Renal cortex interstitium (tissue), 15 donors: Measurements from ENCODE around the gene GMPPA. TPM values are rescaled to one million over a fixed set of nuclear protein-coding genes. Genes with fewer than 3 reads are reported as not detected.

Experiments used
- DNase-seq, 11 donors: peaks; one replicate each; pipeline ENCODE4 v3.0.0-alpha.2; 2013; ENCODE audit warnings: low read depth in 9 of 11, low spot score in 4 of 11; ENCODE audit errors: extremely low read depth in 1 of 11
- long read RNA-seq, 16 experiments: transcript quantifications; one replicate each; lab custom pipeline, GENCODE V29; 2026
- polyA plus RNA-seq, 3 donors: library from polyadenylated mRNA; unstranded; fragments of 120-200 nt; gene quantifications; one replicate each; pipeline ENCODE4 v1.2.1, GENCODE V29; 2013; ENCODE audit not compliant: insufficient read length in 3 of 3

Gene GMPPA
- polyA plus RNA-seq = 10 to 100 TPM; 33.5 to 36.8 (median 34.1) TPM
- long read RNA-seq, donor 1, partial matches to known transcripts = 0 of 4 reads
- long read RNA-seq, donor 1, other reads (novel, unspliced or antisense) = 0 of 4 reads
- long read RNA-seq, donor 2, partial matches to known transcripts = 5 of 9 reads
- long read RNA-seq, donor 2, other reads (novel, unspliced or antisense) = 0 of 9 reads
- long read RNA-seq, donor 3, transcript GMPPA-201 (13 exons, 1,544 nt) = major isoform, 7 of 13 reads
- long read RNA-seq, donor 3, partial matches to known transcripts = 5 of 13 reads
- long read RNA-seq, donor 3, other reads (novel, unspliced or antisense) = 0 of 13 reads
- long read RNA-seq, donor 4, transcript GMPPA-201 (13 exons, 1,544 nt) = major isoform, 5 of 19 reads
- long read RNA-seq, donor 4, partial matches to known transcripts = 8 of 19 reads
- long read RNA-seq, donor 4, other reads (novel, unspliced or antisense) = 0 of 19 reads
- long read RNA-seq, donor 5 = 0 reads
- long read RNA-seq, donor 6, partial matches to known transcripts = 0 of 3 reads
- long read RNA-seq, donor 6, other reads (novel, unspliced or antisense) = 0 of 3 reads
- long read RNA-seq, donor 7, partial matches to known transcripts = 6 of 9 reads
- long read RNA-seq, donor 7, other reads (novel, unspliced or antisense) = 0 of 9 reads
- long read RNA-seq, donor 8, partial matches to known transcripts = 16 of 22 reads
- long read RNA-seq, donor 8, other reads (novel, unspliced or antisense) = 0 of 22 reads
- long read RNA-seq, donor 9, partial matches to known transcripts = 0 of 4 reads
- long read RNA-seq, donor 9, other reads (novel, unspliced or antisense) = 0 of 4 reads
- long read RNA-seq, donor 10, partial matches to known transcripts = 0 of 8 reads
- long read RNA-seq, donor 10, other reads (novel, unspliced or antisense) = 0 of 8 reads
- long read RNA-seq, donor 11, partial matches to known transcripts = 0 of 5 reads
- long read RNA-seq, donor 11, other reads (novel, unspliced or antisense) = 0 of 5 reads
- long read RNA-seq, donor 12, partial matches to known transcripts = 0 of 1 reads
- long read RNA-seq, donor 12, other reads (novel, unspliced or antisense) = 0 of 1 reads
- long read RNA-seq, donor 13, partial matches to known transcripts = 12 of 19 reads
- long read RNA-seq, donor 13, other reads (novel, unspliced or antisense) = 0 of 19 reads
- long read RNA-seq, donor 14, partial matches to known transcripts = 0 of 5 reads
- long read RNA-seq, donor 14, other reads (novel, unspliced or antisense) = 0 of 5 reads
- long read RNA-seq, donor 15, partial matches to known transcripts = 0 of 3 reads
- long read RNA-seq, donor 15, other reads (novel, unspliced or antisense) = 0 of 3 reads
- long read RNA-seq, donor 16, transcript GMPPA-201 (13 exons, 1,544 nt) = major isoform, 10 of 31 reads
- long read RNA-seq, donor 16, transcript GMPPA-204 (13 exons, 1,501 nt) = minor isoform, 8 of 31 reads
- long read RNA-seq, donor 16, partial matches to known transcripts = 11 of 31 reads
- long read RNA-seq, donor 16, other reads (novel, unspliced or antisense) = 0 of 31 reads

- DNase-seq = peak; percentile 93 to 98 (median 96)
Measured at GRCh38 chr2:219498280-219499057, at the start of gene GMPPA. GMPPA (plus strand) TSS chr2:219498891; CDS start chr2:219499976, 1,085 bp downstream.

GRCh38 chr2:219449609-219450008 is 49.1 kb upstream of the GMPPA start:
- no peak for DNase-seq

DNA sequence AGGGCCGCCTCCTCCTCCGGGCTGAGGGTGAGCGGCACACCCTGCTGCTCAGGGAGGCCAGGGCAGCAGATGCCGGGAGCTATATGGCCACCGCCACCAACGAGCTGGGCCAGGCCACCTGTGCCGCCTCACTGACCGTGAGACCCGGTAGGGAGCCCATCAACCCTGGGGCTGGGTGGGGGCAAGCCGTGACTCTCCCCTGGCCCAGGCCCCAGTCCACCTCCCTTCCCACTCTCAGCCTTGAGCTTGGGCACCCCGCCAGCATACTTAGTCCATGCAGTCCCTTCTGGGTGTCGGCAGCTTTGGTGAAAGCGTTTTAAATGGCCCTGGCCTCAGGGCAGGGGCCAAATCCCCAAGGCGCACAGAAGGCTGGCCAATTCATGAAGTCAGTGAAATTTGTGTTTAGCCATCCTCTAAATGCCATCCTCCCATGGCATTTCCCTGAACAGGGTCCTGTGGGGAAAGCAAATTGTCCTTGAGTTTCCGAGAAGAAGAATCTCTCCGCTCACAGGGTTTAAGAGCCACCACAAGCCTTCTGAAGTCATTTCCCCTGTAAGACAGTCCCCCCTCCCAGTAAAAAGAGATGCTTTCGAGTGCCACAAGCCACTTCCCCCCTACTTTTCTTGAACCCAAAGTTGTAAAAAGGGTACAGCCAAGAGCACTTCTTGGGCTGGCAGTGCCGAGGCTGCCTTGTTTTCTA is 46.9 kb upstream of the GMPPA start:
- DNase-seq = no peak

DNA sequence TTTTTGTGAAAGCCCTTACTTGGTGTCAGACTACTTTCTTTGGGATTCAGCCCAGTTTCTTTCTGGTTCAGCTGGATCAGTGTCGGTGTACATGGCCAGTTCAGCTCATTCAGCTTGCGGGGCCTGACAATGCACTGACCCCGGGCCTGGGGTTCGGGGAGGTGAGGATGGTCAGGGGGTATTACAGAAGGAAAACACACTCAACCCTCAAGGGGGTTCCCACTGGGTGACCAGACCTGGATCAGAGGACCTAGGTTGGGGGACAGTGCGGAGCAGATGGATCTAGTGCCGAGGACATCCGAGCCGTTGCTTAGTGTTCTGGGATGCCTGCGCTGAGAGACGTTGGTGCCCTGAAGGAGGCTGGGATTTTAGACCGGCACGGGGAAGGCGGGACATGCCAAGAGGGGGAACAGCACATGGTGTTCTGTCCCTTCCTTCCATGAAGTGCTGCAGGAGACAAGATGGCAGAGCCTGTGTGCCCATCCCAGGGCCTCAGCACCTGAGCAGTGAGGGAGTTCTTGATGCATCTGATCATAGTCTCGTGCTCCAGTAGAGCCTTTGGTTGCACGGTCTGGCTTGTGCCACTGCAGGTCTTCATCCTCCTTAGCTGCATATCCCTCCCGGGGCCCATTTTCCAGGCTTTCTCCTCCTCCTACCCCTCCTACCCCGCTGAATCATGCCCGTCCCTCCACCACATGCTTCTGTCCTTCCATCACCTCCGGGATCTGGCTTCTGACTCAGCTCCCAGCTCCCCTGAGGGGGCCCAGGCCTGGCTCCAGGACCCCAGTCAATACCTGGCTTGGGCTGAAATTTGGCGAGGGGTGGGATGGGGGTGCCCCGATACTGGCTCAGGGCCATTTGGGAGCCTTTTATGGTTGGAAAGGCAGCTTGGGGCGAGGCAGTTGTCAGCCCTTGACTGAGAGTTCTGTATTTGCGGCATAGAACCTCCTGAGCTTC is 46.1 kb upstream of the GMPPA start:
- DNase-seq = no peak

GRCh38 chr2:219453671-219454590 is 44.8 kb upstream of the GMPPA start:
- no peak for DNase-seq

GRCh38 chr2:219455581-219455980 is 43.1 kb upstream of the GMPPA start:
- no peak for DNase-seq

- DNase-seq = no peak
Measured at GRCh38 chr2:219457784-219458369, 40.8 kb upstream of the GMPPA start.

DNA sequence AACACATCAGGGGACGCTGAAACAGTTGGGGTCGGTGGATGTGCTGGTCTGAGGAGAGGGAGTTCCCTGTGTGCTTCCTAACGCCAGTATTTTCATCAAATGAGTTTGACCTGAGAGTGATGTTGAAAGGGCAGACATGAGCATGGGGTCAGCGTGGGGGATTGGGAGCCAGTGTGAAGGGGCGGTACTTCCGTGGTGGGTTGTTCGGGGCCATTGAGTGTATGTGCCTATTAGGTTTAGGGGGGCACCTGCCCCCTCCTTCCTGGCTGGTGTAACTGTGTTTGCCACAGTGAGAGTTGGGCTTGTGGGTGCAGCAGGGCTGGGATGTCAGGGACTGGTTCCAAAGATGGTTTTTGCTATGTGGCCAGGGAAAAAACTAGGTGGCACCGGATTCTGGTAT is 39.7 kb upstream of the GMPPA start:
- no peak for DNase-seq

DNA sequence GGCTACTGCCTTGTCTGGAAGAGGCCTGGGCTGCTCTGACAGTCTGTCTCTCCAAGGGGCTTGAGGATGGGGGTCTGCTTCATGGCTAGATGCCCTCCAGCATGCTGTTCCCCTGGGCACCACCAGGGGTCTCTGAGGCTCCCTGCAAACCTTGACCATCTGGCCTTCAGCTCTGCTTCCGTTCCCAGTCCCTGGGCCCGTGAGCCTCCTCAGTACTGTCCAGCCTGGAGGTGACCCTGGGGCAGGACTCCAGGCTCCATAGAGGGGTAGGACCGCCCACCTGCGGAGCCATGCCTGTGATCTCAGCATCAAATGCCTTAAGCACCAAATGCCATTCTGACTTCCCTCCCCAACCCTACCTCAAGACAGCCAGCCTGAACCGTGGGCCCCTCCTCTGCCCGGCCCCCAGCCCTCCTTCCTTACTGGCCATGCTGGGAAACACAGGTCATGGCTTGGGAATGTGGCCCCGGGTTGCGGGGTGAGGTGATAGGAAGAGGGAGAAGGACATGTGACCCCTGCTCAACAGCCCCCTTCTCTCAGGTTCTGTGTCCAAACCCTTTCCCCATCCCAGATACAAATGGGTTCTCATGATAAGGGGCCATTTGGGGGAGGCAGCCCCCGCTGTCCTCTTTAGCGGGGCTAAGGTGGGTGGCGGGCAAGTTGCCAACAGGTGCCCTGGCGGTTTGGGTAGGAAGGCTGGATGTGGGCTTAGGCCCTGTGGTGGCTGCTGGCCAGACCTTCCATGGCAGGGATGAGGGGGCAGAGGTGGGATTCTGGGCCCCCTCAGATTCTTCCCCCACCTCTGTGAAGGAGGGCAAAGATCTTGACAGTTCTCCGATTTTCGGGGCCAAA is 39.0 kb upstream of the GMPPA start:
- no peak for DNase-seq

DNA sequence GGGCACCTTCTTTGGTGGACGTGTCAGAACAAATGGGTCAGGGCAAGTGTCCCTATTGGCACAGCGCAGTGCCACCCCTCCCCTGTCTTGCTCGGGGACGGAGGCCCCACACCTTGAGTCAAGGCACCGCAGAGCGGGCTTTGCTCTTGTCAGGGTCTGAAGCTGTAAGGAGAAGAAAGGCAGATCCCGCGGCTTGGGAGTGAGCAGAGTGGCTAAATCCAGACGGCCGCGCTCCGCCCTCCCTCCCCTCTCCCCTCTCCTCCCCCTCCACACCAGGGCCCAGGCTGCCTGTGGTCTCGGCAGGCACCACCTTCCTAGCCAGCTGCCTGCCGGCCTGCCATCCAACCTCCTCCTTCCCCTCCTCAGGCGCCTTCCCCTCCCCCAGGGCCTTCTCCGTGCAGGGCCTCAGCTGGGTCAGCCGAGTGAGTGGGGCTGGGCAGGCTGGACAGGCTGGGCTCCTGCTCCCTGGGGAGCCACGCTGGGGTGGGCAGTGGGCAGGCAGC is 38.2 kb upstream of the GMPPA start:
- DNase-seq = peak in 6 of 11 donors; percentile 40 to 65 (median 60)

GRCh38 chr2:219461047-219461514 is 37.6 kb upstream of the GMPPA start:
- DNase-seq = no peak

DNA sequence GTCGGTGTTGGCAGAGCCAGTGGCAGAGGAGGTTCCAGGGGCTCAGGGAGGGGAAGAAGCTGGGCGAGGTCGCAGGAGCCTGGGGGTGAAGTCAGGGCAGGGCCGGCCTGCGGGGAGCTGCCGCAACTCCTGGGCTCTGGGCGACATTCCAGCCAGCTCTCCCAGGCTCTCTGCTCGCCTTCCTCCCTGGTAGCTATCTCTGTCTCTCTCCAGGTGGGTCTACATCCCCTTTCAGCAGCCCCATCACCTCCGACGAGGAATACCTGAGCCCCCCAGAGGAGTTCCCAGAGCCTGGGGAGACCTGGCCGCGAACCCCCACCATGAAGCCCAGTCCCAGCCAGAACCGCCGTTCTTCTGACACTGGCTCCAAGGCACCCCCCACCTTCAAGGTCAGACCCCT is 37.0 kb upstream of the GMPPA start:
- no peak for DNase-seq

- DNase-seq = no peak
Measured at GRCh38 chr2:219462349-219462748, 36.3 kb upstream of the GMPPA start.
